GM19324 (cell line): Measurements from ENCODE around the gene MARCHF5.
"Not testable (repeated sequence)": the region's sequence is repeated elsewhere in the genome, so short reads cannot be mapped to it uniquely, and the experiment has no call there.

ENCODE experiments used
- ATAC-seq: cut with Tn5 transposase; IDR thresholded peaks from one replicate; pipeline ENCODE4 v1.9.1; 2021; ENCODE audit warnings: mild to moderate bottlenecking, moderate library complexity; ENCODE audit not compliant: unreplicated experiment, low FRiP score

The MARCHF5 gene

DNA sequence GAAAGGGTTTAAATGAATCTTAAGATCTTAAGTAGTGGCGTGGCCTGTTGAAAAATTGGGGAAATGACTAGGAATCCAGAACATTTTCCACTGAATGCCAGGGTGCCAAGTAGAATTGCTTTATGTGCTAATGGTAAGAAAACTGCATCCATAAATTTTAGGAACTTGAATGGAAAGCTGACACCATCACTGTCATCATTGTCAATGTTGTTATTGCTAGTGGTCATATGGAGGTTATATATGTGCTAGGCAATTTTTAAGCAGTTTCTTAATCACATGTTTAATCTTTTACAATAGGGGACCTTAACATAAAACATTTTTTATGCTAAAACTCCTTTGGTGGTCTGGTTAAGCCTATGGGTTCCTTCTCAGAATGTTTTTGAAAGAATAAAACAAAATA lies 13.1 kb downstream of the MARCHF5 start:
- no peak for ATAC-seq

- no peak for ATAC-seq
Observed at GRCh38 chr10:92305133-92306072, 14.4 kb downstream of the MARCHF5 start.

DNA sequence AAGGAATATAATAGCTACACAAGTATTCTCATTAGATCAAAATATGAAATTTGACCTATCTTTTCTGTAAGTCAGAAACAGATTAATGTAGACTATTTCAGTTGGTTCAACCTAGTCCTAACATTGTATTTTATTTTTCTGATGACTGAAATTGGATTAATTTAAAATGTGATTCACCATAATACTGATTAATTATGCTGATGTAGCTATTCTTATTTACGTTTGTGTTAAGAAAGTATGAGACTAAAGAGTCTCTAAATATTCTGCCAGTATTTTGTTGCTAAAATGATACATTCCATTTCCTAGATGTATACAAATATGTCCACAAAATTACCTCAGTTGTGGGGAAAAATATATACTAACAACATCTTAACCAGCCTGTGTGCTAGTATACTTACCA lies 18.3 kb downstream of the MARCHF5 start:
- no peak for ATAC-seq

DNA sequence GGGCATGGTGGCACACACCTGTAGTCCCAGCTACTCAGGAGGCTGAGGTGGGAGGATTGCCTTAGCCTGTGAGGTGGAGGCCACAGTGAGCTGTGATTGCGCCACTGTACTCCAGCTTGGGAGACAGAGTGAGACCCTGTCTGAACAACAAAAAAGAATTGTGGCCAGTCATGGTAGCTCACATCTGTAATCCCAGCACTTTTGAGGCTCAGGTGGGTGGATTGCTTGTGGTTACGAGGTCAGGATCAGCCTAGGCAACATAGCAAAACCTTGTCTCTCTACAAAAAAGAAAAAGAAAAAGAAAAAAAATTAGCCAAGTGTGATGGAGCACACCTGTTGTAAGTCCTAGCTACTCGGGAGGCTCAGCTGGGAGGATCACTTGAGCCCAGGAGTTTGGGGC lies 22.8 kb downstream of the MARCHF5 start:
- no peak for ATAC-seq

DNA sequence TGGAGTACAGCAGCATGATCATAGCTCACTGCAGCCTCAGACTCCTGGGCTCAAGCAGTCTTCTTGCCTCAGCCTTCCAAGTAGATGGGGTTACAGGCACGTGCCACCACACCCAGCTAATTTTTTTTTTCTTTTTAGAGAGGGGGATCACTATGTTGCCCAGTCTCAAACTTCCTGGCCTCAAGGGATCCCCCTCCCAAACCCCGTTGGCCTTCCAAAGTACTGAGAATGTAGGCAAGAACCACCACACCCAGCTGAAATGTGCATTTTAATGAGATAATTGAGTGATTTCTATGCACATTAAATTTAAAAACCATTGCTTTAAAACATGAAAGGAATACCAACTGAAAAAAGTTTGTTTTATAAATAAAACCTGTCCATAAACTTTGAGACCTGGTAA lies 25.6 kb downstream of the MARCHF5 start:
- no peak for ATAC-seq

- no peak for ATAC-seq
Observed at GRCh38 chr10:92323079-92323478, 32.1 kb downstream of the MARCHF5 start.

DNA sequence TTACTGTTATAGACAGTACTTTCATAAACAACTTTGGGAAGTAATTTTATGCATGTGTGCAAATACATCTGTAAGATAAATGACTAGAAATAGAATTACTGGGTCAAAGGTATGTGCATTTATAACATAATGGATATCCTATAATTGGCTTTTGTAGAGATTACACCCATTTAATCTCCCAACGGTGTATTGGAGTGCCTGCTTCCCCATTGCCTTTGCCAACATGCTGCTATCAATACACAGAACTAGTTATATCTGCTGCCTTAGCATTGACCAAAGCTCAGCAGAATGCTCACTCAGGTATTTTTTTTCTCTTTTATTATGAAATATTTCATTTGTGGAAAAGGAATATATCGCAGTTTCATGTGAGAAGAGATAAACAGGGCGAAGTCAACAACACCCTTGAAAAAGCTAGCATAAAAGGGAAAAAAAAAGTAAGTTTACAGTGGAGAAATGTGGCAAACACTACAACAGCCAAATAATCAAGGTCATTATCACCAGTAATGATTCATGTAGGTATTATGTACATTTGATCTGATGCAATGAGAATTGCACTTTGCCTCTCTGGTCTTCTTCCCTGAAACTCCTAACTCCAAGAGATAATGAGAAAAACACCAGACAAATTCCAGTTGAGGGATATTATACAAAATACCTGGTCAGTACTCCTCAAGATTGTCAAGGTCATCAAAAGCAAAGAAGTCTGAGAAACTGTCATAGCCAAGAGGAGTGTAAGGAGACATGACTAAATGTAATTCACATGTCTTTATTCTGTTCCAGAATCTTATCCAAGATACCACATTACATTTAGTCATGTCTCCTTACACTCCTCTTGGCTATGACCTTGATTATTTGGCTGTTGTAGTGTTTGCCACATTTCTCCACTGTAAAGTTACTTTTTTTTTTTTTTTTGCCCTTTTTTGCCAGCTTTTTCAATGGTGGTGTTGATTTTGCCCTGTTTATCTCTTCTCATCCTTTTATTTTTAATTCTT lies 36.8 kb downstream of the MARCHF5 start:
- no peak for ATAC-seq

GRCh38 chr10:92328993-92329392 lies 38.0 kb downstream of the MARCHF5 start:
- no peak for ATAC-seq

DNA sequence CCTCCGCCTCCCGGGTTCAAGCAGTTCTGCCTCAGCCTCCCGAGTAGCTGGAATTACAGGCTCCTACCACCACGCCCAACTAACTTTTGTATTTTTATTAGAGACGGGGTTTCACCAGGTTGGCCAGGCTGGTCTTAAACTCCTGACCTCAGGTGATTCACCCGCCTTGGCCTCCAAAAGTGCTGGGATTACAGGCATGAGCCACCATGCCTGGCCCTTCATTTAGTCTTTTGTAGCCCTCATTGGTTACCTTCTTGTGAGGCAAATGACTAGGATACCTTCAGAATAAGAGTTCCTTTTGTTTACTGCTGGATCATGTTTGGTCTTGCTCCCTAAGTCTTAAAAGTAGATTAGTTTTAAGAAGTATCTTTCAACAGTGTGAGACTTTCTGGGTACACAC lies 39.0 kb downstream of the MARCHF5 start:
- ATAC-seq: not testable (repeated sequence)

GRCh38 chr10:92342796-92343195 lies 51.8 kb downstream of the MARCHF5 start:
- ATAC-seq: no peak

DNA sequence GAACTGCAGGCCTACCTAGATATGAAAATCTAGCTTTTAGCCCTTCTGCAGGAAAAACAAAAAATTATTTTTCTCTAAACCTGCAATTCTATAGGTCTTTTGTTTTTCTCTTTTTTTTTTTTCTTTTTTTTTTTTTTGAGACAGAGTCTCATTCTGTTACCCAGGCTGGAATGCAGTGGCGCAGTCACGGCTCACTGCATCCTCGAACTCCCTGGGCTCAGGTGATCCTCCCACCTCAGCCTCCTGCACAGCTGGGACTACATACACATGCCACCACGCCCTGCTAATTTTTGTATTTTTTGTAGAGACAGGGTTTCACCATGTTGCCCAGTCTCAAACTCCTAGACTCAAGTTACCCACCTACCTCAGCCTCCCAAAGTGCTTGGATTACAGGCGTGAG lies 54.6 kb downstream of the MARCHF5 start:
- not testable (repeated sequence) for ATAC-seq

DNA sequence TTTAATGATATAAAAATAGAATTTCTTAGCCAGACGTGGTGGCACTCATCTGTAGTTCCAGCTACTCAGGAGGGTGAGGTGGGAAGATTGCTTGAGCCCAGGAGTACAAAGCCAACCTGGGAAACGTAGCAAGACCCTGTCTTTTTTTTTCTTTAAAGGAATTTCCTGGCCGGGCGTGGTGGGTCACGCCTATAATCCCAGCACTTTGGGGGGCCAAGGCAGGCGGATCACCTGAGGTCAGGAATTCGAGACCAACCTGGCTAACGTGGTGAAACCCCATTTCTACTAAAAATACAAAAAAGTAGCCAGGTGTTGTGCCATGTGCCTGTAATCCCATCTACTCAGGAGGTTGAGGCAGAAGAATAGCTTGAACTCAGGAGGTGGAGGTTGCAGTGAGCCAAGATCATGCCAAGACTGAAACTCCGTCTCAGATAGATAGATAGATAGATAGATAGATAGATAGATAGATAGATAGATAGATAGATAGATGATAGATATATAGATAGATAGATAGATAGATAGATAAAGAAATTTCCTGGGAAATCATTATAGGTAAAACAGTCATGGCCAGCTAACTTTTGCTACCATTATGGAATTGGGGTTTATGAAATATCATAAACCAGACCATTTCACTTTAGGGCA lies 56.2 kb downstream of the MARCHF5 start:
- not testable (repeated sequence) for ATAC-seq

DNA sequence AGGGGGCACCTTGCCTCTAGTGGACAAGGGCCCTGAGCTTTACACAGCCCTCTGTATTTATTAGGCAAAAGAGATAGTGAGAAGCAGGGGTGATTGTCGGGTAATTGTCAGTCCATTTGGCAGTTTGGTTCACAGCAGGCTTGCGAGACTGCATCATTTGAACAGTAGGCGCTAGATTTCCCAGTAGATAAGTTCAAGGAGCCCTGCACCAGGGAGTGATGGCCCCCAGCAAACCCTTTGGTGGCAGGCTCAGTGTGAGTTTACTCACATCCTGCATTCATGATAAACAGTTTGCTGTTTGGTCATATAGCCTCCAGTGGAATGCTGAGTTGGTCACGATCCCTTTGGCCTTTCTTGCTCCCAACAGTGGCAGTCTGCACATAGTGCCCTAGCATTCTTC lies 59.4 kb downstream of the MARCHF5 start:
- ATAC-seq: no peak

GRCh38 chr10:92354587-92354986 lies 63.6 kb downstream of the MARCHF5 start:
- ATAC-seq: no peak

DNA sequence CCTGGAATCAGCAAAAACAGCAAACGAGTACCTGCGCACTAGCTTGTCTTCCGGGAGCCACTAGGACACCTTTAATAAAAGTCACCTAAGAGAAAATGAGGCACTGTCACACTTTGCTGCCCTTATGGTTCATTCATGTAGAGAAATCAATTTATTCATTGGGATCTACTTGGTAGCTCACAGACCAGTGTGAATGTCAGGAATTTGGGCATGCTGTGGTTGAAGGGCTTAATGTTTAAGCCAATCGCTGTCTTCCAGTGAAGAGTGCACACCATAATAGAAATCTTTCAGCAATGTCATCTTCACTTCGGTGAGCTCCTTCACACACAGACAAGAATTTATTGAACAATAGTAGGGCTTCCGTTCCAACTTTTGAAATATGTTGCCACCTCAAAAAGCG lies 65.1 kb downstream of the MARCHF5 start:
- ATAC-seq: no peak

GRCh38 chr10:92363498-92363897 lies 72.5 kb downstream of the MARCHF5 start:
- ATAC-seq: no peak

- ATAC-seq: no peak
Observed at GRCh38 chr10:92366412-92367021, 75.5 kb downstream of the MARCHF5 start.

DNA sequence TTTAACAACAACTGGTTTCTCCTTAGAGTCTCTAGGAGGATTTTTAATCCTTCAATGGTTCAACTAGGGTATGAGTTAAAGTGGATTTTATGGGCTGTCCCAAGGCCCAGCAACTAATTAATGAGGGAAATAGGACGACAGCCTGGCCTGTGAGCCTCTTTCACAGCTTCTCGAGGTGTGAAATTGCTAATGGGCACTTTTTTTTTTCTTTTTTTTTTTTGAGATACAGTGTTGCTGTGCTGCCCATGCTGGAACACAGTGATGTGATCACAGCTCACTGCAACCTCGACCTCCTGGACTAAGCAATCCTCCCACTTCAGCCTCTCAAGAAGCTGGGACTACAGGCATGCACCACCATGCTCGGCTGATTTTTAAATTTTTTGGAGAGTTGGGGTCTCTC lies 87.0 kb downstream of the MARCHF5 start:
- ATAC-seq: no peak

DNA sequence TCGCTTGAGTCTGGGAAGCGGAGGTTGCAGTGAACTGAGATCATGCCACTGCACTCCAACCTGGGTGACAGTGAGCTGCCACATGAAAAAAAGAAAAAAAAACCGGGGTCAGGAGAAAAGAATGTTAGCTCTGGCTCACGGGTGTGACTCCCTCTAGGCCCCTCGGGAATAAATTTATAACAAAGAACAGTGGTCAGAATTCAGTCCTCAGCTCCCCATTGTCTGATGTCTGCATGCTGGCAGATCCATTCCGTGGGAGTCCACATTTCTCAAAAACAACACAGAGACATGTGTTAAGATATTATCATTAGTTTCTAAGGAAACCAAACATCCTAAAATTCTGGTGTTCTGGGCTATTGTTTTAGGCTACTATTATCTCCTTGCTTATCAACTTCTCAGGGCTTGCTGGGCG lies 90.6 kb downstream of the MARCHF5 start:
- ATAC-seq: no peak

DNA sequence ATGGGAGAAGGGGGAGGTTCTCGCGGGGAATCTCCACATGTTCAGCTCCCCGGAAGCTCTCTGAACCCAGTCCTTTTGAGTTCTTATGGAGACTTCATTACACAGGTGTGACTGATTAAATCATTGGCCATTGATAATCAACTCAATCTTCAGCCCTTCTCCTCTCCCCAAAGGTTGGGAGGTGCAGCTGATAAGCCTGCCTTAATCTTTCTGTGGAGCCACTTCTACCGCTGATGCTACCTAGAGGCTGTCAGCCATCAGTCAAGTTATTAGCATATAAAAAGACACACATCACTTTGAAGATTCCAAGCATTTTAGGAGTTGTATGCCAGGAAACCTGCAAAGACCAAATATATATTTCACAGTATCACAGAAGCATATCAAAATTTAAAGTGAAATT lies 91.7 kb downstream of the MARCHF5 start:
- ATAC-seq: no peak
